ENCODE results near the gene ZNF595.

The ZNF595 gene

GRCh38 chr4:124275-125081 lies 71.4 kb downstream of the ZNF595 start, which contains the start of gene ZNF718:
TSS of gene ZNF718 (plus strand) at chr4:124501. CDS start at chr4:124671, 170 bp downstream.
- no peak for TF ChIP-seq CTCF (IDR thresholded peaks at IDR 0.05; ENCODE audit: low read depth, low read length)
- peak; percentile 92 for DNase-seq (ENCODE audit: extremely low read depth, low read depth)

- TF ChIP-seq CTCF (IDR thresholded peaks at IDR 0.05; ENCODE audit: low read depth, low read length): no peak
- DNase-seq (ENCODE audit: extremely low read depth, low read depth): no peak
Measured at GRCh38 chr4:125091-125771, 72.1 kb downstream of the ZNF595 start.

- TF ChIP-seq CTCF (IDR thresholded peaks at IDR 0.05; ENCODE audit: low read depth, low read length): no peak
- DNase-seq (ENCODE audit: extremely low read depth, low read depth): no peak
Measured at GRCh38 chr4:125833-126232, 72.7 kb downstream of the ZNF595 start.

GRCh38 chr4:132483-132882 lies 79.4 kb downstream of the ZNF595 start:
- DNase-seq (ENCODE audit: extremely low read depth, low read depth): no peak
- no peak for TF ChIP-seq CTCF (IDR thresholded peaks at IDR 0.05; ENCODE audit: low read depth, low read length)

Measured in AG09319 (cell line).